HG03460 (cell line): ENCODE measurements around the gene DPYD.

Experiments
- ATAC-seq: cut with Tn5 transposase; IDR thresholded peaks from one replicate; pipeline ENCODE4 v1.9.1; 2021; ENCODE audit not compliant: unreplicated experiment

DPYD gene

GRCh38 chr1:97726386-97726785 is 194.4 kb downstream of the DPYD start:
- no peak for ATAC-seq

GRCh38 chr1:97721221-97721620 is 199.6 kb downstream of the DPYD start:
- no peak for ATAC-seq

DNA sequence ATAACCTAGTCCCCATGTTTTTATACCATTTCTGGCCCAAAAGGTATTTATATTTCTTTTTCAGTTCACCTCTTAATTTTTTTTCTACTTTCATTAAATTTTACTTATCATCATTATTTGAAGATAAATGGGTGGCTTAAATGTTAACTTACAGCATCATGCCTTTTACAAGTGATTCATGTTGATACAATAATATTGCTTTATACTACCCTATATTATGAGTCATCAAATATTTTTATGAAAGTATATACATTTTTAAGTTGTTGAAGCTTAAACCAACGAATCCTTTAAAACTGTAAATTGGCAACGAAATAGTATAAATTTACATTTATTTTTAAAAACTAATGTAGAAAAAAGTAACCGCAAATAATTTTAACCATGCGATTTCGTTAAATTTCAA is 207.9 kb downstream of the DPYD start:
- ATAC-seq: no peak

GRCh38 chr1:97711858-97712257 is 209.0 kb downstream of the DPYD start:
- ATAC-seq: no peak

- no peak for ATAC-seq
Measured at GRCh38 chr1:97693601-97694000, 227.2 kb downstream of the DPYD start.

DNA sequence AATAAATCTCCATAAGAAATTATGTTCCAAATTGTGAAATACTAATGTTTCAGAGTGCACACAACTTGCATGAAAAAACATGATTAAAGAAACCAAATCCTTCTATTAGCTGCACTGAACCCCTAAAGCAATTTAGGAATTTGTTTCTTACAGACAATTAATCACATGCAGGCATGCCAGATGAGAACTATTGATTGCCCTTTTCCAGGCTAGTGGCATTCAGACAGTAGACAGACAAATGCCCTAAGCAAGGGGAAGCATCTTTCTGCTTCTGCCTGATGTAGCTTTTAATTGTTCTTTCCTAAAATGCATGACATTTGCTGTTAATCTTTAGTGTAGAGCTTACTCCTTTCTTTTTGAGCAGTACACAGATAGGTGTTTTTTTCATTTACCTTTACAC is 229.5 kb downstream of the DPYD start:
- ATAC-seq: no peak

DNA sequence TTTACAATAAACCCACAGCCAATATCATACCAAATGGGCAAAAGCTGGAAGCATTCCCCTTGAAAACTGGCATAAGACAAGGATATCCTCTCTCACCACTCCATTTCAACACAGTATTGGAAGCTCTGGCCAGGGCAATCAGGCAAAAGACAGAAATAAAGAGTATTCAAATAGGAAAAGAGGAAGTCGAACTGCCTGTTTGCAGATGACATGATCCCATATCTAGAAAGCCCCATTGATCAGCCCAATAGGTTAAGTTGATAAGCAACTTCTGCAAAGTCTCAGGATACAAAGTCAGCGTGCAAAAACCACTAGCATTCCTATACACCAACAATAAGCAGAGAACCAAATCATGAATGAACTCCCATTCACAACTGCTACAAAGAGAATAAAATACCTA is 235.5 kb downstream of the DPYD start:
- no peak for ATAC-seq

GRCh38 chr1:97680894-97681293 is 239.9 kb downstream of the DPYD start:
- ATAC-seq: no peak

DNA sequence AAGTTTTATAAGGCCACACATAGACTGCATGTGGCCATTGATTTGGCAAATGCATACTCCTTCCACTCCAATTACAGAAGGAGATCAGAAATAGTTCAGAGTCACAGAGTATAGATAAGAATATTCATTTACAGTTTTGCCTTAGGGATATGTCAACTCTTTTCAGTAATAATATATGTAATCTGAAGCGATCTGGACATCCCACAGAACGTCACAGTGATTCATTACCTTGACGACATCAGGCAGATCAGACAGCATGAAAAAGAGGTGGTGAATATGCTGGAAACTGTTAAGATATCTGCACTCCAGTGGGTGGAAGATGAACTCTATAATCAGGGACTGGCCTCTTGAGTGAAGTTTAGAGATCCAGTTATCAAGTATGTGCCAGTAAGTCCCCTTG is 240.4 kb downstream of the DPYD start:
- no peak for ATAC-seq

DNA sequence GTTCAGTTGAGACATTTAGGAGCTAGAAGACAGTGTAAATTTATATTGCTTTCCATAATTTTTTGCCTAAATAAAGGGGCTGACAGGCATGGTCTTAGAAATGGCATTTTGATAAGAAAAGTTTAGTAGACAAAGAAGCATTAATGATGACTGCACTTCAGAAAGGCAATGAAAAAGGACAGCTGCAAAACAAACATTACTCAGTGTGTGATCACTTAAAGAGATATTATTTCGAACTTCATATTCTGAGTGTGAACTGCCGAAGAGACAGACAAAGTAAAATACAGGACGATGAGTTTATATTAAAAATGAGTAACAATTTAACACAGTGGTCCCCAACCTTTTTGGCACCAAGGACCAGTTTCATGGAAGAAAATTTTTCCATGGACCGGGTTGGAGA is 243.1 kb downstream of the DPYD start:
- ATAC-seq: no peak

- ATAC-seq: no peak
Measured at GRCh38 chr1:97674517-97674916, 246.3 kb downstream of the DPYD start.

DNA sequence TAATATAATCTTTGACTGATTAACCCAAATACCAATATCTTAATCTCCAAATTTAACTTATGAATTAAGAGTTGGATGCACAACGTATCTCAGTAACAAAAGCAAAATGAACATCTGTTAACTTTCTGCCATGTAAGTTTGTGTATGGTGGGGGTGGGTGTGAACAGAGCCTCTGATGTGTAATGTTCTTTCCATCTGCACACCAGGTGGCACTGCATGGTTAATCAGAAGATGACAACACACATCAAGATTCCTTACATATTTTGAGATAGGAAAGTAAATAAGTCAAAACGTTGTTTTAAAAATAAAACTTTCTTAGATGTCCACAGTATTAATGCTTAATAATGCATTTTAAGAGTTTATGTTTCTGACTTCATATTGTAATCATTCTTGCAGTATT is 251.9 kb downstream of the DPYD start:
- no peak for ATAC-seq

DNA sequence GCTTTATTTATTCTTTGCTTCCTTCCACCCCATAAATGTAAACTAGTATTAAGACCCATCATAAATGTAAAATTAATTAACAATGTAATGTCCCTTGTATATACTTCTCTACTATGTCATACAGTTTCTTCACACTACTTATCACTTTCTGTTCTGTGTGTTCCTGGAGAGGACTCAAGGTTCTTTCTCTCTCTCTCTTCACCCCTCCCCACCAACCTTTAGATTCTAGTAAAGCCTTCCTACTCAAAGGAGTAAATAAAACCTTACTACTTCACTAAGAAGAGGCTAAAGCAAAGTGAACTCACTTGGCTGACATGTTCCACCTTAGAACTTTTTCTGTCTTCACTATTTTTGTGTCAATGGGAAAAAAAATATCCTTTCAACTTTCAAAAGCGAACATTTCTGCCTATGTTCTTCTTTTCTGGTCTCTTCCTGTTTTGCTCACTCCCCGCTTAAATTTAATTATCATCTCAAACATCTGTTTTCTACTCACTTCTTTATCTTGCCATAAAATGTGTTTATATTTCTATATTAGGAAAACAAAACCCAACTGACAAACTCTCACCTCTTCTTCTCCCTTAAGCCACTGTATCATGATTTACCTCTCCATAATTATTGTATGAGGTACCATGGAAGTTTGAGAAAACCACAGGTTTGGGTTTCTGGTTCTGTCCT is 260.3 kb downstream of the DPYD start:
- no peak for ATAC-seq

- ATAC-seq: no peak
Measured at GRCh38 chr1:97654876-97655585, 265.8 kb downstream of the DPYD start.

- ATAC-seq: no peak
Measured at GRCh38 chr1:97651250-97651649, 269.6 kb downstream of the DPYD start.

DNA sequence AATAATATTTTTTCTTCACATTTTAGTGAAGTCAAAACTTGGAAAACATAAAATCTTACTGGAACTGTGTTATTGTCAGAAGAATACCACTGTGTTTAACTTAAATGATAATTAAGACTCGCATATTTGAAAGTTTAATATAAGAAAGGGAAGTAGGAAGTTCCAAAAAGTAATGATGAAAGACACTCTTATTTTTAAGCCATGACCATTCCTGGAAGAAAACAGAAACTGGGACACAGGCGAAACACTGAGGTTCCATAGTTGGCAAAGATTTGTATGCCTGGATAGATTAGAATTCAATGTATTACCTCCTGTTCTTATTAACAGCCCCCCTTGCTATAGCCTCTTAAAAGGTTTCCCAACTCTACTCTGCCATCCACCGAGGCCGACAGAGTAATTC is 271.2 kb downstream of the DPYD start:
- no peak for ATAC-seq

DNA sequence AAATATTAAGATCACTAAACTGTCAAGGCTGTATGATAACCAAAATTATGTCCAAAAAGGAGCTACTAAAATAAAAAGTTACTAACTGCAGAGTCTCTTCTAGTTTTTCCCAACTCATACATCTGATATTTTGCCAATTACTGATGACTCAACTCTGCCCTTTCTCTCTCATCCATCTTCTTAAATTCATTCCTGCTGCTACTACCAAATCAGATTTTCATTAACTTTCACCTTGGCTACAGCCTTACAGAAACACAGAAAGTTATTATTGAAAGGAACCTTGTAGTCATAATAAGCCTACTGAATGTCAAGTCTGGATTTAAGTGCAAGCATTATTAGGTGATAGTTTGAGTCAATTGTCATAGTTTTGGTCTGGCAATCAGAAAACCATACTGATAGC is 273.1 kb downstream of the DPYD start:
- no peak for ATAC-seq

- no peak for ATAC-seq
Measured at GRCh38 chr1:97646071-97646470, 274.8 kb downstream of the DPYD start.

- ATAC-seq: no peak
Measured at GRCh38 chr1:97640677-97641076, 280.2 kb downstream of the DPYD start.

GRCh38 chr1:97636941-97637340 is 283.9 kb downstream of the DPYD start:
- no peak for ATAC-seq

DNA sequence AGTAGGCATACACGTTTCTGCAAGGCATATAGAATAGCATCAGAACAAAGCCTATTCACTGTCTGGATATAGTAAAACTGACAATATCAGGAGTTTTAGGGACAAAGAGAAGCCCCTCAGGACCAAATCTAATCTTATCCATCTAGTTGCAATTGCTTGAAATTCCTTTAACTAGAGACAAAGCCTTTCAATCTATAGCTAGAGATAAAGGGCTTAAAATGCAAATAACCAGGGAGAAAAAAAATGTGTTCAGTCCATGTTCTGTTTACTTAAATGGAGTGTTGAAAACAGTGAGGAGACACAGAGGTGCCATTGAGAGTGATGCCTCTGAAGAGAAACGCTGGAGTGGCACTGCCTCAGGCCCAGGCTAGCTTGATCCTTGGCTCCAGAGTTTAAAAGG is 286.1 kb downstream of the DPYD start:
- ATAC-seq: no peak

DNA sequence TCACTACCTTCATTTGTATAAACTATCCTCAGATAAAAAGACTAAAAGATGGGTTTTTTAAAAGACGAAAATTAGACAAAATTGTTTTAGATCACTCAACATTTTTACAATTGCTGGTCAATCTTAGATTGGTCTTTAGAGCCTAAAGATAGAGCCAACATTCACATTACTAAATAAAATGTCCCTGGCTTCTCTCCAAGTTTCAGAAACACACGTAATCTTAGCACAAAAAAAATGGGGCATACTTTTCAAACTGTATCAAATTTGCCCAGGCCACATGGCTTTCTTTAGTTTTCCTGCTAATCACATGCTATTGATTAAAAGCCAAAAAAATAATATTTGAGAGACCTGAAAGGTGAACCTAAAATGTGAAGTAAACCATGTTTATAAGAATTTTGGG is 288.1 kb downstream of the DPYD start:
- ATAC-seq: no peak

DNA sequence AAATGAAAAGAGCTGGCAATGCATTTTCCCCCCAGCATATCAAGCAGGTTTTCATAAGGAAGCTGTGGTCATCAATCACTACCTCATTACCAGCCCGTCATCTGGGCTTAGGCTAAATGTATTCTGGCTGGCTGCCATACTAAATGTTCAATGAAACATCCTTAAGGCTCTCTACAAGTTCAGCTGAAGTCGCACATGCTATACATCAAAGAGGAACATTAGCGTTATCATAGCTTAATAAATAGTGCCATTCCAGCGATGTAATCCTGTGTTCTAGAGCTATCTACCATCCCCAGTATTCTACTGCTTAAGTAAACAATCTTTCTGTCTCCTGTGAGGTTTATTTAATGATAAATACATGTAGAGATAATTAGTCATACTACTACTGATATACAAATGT is 288.8 kb downstream of the DPYD start:
- no peak for ATAC-seq
